Measurements from ENCODE around the gene ZNF385A. TPM values are rescaled to one million over a fixed set of nuclear protein-coding genes. Genes with fewer than 3 reads are reported as not detected.

Gene ZNF385A
- total and polyA plus RNA-seq, 2 of the 8 experiments (the other 6 are each of a cell fraction or from before 2014, with no cell fraction given): 5.2 to 14.3 TPM

- no peak; the same call in 1 of the 2 replicates for TF ChIP-seq SP1 (IDR thresholded peaks at IDR 0.05; ENCODE audit: low read depth, low read length)
- TF ChIP-seq TCF12 (IDR thresholded peaks at IDR 0.05; ENCODE audit: low read depth, low read length): no peak
- no peak for TF ChIP-seq SUZ12 (IDR thresholded peaks at IDR 0.05; ENCODE audit: low read length)
- TF ChIP-seq EGR1 (IDR thresholded peaks at IDR 0.05; ENCODE audit: borderline replicate concordance, low read depth, low read length): 0 out of 2 replicates have a peak, but pooled peaks have one; percentile 6
- TF ChIP-seq SAP30 (IDR thresholded peaks at IDR 0.05; ENCODE audit: insufficient read depth, insufficient replicate concordance, low read length): no peak
- TF ChIP-seq SIRT6 (IDR thresholded peaks at IDR 0.05; ENCODE audit: low read length): no peak
- TF ChIP-seq MAX (IDR thresholded peaks at IDR 0.05): no peak
- no peak for TF ChIP-seq MAFK (IDR thresholded peaks at IDR 0.05; ENCODE audit: low read depth, low read length)
- no peak for TF ChIP-seq RNF2 (IDR thresholded peaks at IDR 0.05; ENCODE audit: borderline replicate concordance, low read depth, low read length, missing control alignments, poor library complexity, severe bottlenecking)
- no peak for TF ChIP-seq JUND (IDR thresholded peaks at IDR 0.05; ENCODE audit: low read length)
- no peak for TF ChIP-seq CEBPB (IDR thresholded peaks at IDR 0.05; ENCODE audit: low read depth, low read length)
- no peak for TF ChIP-seq TEAD4 (IDR thresholded peaks at IDR 0.05; ENCODE audit: low read depth, low read length)
- TF ChIP-seq RBBP5 (IDR thresholded peaks at IDR 0.05; ENCODE audit: borderline replicate concordance, low read depth, low read length): no peak
- no peak for TF ChIP-seq RXRA (IDR thresholded peaks at IDR 0.05; ENCODE audit: insufficient read depth, low read depth, low read length)
- TF ChIP-seq GABPA (IDR thresholded peaks at IDR 0.05; ENCODE audit: borderline replicate concordance, insufficient read depth, low read length): no peak
- TF ChIP-seq HDAC6 (IDR thresholded peaks at IDR 0.05; ENCODE audit: low read depth, low read length): no peak
- no peak for TF ChIP-seq CHD1 (IDR thresholded peaks at IDR 0.05; ENCODE audit: low read depth, low read length)
- TF ChIP-seq CBX8 (IDR thresholded peaks at IDR 0.05; ENCODE audit: borderline replicate concordance, low read depth, low read length): no peak
- TF ChIP-seq JUN (IDR thresholded peaks at IDR 0.05; ENCODE audit: low read depth, low read length): no peak
- peak; percentile 33 for TF ChIP-seq EZH2 (IDR thresholded peaks at IDR 0.05; ENCODE audit: low read depth, low read length, severe bottlenecking)
- no peak for TF ChIP-seq SIX5 (IDR thresholded peaks at IDR 0.05; ENCODE audit: low read depth, low read length)
- no peak for TF ChIP-seq SP2 (IDR thresholded peaks at IDR 0.05; ENCODE audit: low read length)
- TF ChIP-seq ASH2L (IDR thresholded peaks at IDR 0.05; ENCODE audit: low read length): peak; percentile 65
- no peak for TF ChIP-seq EP300 (IDR thresholded peaks at IDR 0.05; ENCODE audit: borderline replicate concordance in 1 of 2, low read depth in 2 of 2, low read length in 2 of 2)
These were observed 47.6 kb upstream of the ZNF385A start (continued) for GRCh38 chr12:54431911-54432814.
